Left renal pelvis (tissue), 4 donors: ENCODE measurements around the gene ACTR3C. TPM values are rescaled to one million over a fixed set of nuclear protein-coding genes. Genes with fewer than 3 reads are reported as not detected.
"Not testable (repeated sequence)": the region's sequence is repeated elsewhere in the genome, so short reads cannot be mapped to it uniquely, and the experiment has no call there.

Experiments used
- DNase-seq, 4 donors: peaks; one replicate each; pipeline ENCODE4 v3.0.0-alpha.2; 2013; ENCODE audit warnings: low read depth in 4 of 4, low spot score in 3 of 4
- polyA plus RNA-seq, 4 donors: library from polyadenylated mRNA; unstranded; fragments of 120-200 nt; gene quantifications; one replicate each; pipeline ENCODE4 v1.2.1, GENCODE V29; 2013; ENCODE audit not compliant: insufficient read length in 4 of 4

ACTR3C gene
- polyA plus RNA-seq, 4 donors: 4.0 to 9.2 (median 6.7) TPM

- not testable (repeated sequence) for DNase-seq
These were observed 6.4 kb downstream of the ACTR3C start for GRCh38 chr7:150316987-150317386.

- DNase-seq: no peak
These were observed 8.6 kb downstream of the ACTR3C start for GRCh38 chr7:150314639-150315239.

GRCh38 chr7:150313870-150314269 is 9.5 kb downstream of the ACTR3C start:
- no peak for DNase-seq

GRCh38 chr7:150313367-150313809 is 10.0 kb downstream of the ACTR3C start:
- DNase-seq: no peak

- DNase-seq: not testable (repeated sequence)
These were observed 10.5 kb downstream of the ACTR3C start for GRCh38 chr7:150312649-150313366.

GRCh38 chr7:150311711-150312110 is 11.6 kb downstream of the ACTR3C start:
- no peak for DNase-seq

- DNase-seq: no peak
These were observed 12.2 kb downstream of the ACTR3C start for GRCh38 chr7:150311146-150311545.

- no peak for DNase-seq
These were observed 14.8 kb downstream of the ACTR3C start for GRCh38 chr7:150308575-150308974.

- DNase-seq: no peak
These were observed 15.4 kb downstream of the ACTR3C start for GRCh38 chr7:150307904-150308303.

- DNase-seq: no peak
These were observed 16.2 kb downstream of the ACTR3C start for GRCh38 chr7:150307129-150307528.

- not testable (repeated sequence) for DNase-seq
These were observed 17.0 kb downstream of the ACTR3C start for GRCh38 chr7:150306377-150306776.

GRCh38 chr7:150305903-150306284 is 17.5 kb downstream of the ACTR3C start:
- DNase-seq: not testable (repeated sequence)

GRCh38 chr7:150305259-150305902 is 18.0 kb downstream of the ACTR3C start:
- DNase-seq: not testable (repeated sequence)

GRCh38 chr7:150304499-150305258 is 18.7 kb downstream of the ACTR3C start:
- not testable (repeated sequence) for DNase-seq

- not testable (repeated sequence) for DNase-seq
These were observed 20.4 kb downstream of the ACTR3C start for GRCh38 chr7:150302908-150303310.

GRCh38 chr7:150297978-150298377 is 25.4 kb downstream of the ACTR3C start:
- not testable (repeated sequence) for DNase-seq

GRCh38 chr7:150296802-150297201 is 26.5 kb downstream of the ACTR3C start:
- DNase-seq: not testable (repeated sequence)

GRCh38 chr7:150295614-150296013 is 27.7 kb downstream of the ACTR3C start:
- not testable (repeated sequence) for DNase-seq

GRCh38 chr7:150295027-150295426 is 28.3 kb downstream of the ACTR3C start:
- DNase-seq: not testable (repeated sequence)

GRCh38 chr7:150290317-150290716 is 33.0 kb downstream of the ACTR3C start:
- DNase-seq: not testable (repeated sequence)

- not testable (repeated sequence) for DNase-seq
These were observed 34.5 kb downstream of the ACTR3C start for GRCh38 chr7:150288816-150289215.
